ENCODE measurements around the gene TEX19.
"Not testable (repeated sequence)": the region's sequence is repeated elsewhere in the genome, so short reads cannot be mapped to it uniquely, and the experiment has no call there.

TEX19 gene

GRCh38 chr17:82392209-82392920 lies 33.3 kb downstream of the TEX19 start:
- DNase-seq, result no peak

- no peak for DNase-seq
Observed at GRCh38 chr17:82392941-82393340, 33.9 kb downstream of the TEX19 start.

GRCh38 chr17:82394278-82394677 lies 35.2 kb downstream of the TEX19 start:
- DNase-seq, result no peak

DNA sequence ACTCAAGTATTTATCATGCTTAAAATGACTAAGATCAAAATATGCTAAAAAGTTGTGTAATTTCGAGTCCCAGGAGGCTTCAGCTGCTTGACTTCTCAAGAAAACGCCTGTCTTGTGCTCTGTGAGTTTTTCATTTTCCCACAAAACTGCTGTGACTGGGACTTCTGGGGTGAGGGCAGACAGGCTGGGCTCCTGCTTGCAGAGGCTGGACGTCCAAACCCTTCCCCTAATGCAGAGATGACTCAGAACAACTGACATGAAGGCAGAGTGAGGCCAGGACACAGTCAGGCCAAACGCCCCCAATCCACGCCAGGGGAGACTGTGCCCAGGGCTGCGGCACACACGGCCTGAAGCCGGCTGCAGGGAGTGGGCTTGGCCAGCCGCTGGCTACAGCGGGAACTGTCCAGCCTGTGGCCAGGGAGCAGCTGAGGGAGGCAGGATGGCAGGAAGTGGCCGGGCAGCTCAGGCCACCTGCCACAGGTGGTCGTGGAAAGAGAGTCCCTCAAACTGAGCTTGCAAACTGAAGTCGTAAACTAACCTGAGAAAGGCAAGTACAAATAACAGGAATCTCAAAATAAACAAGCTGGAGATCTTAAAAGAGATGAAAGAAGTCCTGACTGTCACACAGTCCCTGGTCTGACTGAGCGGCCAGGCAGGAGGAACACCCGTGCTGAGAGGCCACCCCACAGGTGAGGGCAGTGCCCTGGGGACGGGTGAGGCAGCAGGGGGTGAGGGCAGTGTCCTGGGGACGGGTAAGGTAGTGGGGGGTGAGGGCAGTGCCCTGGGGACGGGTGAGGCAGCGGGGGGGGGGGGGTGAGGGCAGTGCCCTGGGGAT lies 37.8 kb downstream of the TEX19 start:
- DNase-seq, result no peak

GRCh38 chr17:82397449-82398335 lies 38.6 kb downstream of the TEX19 start:
- no peak for DNase-seq

- DNase-seq, result no peak
Observed at GRCh38 chr17:82399041-82399441, 40.0 kb downstream of the TEX19 start.

- no peak for DNase-seq
Observed at GRCh38 chr17:82399601-82400101, 40.6 kb downstream of the TEX19 start.

- no peak for DNase-seq
Observed at GRCh38 chr17:82400206-82400605, 41.2 kb downstream of the TEX19 start.

DNA sequence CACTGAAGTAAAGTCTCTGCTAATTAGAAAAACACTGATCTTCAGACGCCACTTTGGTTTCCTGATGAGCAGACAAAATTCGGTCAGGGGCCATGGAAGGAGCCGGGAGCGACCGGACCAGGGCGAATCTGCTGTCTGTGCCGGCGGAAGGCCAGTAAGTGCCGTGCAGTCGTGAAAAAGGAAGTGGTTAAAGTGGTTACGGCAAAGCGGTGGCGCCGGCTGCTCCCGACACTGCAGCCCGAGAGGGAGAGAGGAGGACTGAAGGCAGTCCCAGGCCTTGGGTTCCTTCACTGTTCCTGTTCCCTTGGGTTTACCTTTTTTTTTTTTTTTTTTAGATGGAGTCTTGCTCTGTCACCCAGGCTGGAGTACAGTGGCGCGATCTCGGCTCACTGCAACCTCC lies 41.8 kb downstream of the TEX19 start:
- DNase-seq, result no peak

- DNase-seq, result no peak
Observed at GRCh38 chr17:82402865-82403264, 43.8 kb downstream of the TEX19 start.

DNA sequence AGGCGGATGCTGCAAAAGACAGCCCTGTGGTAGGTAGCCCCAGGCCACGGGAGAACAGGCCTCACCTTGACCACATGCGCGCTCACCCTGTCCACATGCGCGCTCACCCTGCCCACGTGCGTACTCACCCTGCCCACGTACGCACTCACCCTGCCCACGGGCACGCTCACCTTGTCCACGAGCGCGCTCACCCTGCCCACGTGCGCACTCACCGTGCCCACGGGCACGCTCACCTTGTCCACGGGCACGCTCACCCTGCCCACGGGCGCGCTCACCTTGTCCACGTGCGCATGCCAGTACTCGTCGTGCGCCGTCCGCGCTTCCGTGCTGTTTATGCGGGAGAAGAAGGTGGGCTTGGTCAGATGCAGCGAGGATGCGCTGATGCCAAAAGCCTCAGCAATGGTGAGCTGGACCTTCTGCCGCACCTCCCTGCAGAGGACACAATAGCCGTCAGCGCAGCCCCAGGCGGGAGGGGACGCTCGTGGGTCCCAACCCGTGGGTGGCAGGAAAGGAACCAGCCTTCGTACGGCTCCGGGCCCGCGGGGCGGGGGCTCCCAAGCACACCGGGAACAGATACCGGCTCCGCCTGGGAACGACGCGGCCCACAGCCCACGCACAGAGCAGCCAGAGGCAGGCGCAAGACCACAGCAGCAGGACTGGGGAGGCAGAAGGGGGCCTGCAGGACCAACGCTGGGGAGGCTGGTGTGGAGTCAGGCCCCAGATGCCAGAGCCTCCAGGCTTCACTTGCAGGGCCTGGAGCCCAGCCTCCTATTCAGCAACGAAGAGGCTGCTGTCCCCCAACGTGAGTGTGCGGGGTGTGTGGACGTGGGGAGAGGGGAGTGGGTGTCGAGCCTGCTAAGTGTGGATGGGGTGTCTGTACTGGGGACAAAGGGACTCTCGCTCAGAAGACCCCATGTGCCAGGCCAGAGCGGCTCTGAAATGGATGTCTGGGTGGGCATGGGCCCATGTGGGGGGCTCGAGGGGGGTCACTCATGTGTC lies 44.9 kb downstream of the TEX19 start:
- DNase-seq, result no peak

DNA sequence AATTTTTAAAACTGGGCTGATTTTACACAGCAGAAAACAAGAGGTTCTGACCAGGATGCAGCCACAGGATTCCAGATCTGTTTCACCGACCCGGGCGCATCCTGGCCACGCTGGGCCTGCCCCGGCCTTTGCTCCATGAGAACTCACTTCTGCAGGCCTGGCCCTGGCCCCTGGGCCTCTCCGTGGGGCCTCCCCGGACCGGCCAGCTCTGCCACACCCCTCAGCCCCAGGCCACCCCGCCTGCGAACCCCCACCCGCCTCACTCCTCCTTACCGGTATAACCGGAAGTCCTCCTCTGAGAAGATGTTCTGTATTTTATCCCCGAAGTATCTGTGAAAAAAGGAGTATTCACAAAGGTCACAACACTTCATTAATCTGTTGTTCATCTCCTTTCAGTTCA lies 46.0 kb downstream of the TEX19 start:
- no peak for DNase-seq

DNA sequence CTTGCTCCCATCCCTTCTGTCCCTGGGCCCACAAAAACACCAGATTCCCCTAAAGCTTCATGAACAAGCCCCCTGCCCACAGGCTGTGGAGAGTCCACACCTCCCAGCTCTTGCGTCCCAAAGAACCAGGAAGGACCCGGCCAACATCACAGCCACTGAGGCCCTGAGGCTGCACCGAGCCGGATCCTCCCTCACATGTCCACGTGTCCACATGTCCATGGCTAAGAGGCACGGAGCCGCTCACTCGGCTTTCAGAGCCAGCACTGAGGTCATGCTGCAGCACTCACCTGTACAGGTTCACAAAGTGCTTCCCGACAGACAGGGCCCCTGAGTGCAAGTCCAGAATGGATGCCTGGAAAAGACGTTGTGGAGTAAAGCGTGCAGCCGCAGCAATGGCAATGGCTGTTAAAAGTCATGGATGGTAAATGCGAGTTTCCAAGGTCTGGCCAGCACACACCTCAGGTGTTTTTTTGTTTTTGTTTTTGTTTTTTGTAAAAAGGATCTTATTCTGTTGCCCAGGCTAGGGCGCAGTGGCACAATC lies 47.2 kb downstream of the TEX19 start:
- no peak for DNase-seq

DNA sequence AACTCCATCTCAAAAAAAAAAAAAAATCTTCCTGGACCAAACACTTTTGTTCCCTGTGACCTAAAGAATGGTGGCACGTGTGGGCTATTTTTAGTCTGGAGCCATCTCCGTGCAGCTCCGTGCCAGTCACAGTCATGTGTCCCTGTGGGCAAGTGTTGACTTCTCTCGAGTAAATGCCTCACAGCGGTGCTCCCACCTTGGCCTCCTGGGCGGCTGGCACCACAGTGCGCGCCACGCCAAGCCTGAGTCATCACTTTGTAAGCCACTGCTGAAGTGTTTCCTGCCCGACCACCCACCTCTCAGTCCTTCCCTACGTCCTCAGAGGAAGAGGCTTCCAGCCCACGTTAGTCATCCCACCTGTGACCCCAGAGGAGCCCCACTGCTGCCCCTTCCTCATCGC lies 48.2 kb downstream of the TEX19 start:
- DNase-seq, result no peak

GRCh38 chr17:82408288-82408937 lies 49.4 kb downstream of the TEX19 start:
- DNase-seq, result no peak

DNA sequence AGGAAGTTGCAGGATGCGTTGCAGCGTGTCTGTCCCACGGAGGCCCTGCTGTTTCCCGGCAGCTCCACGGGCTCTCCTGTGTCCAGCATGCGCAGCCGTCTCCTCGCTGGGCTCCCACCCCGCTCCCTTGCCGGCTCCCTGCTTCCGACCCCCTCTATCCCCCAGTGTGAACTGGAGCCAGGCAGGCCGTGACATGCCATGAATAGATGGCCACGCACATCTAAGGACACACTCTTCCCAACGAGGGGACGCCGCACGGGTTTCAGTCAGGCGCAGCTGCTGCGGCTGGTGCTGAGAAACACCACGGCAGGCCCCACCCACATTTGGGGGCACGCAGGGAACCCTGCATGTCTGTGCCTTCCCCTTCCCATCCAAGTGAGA lies 49.9 kb downstream of the TEX19 start:
- DNase-seq, result no peak

GRCh38 chr17:82410014-82410716 lies 51.1 kb downstream of the TEX19 start:
- DNase-seq, result no peak

DNA sequence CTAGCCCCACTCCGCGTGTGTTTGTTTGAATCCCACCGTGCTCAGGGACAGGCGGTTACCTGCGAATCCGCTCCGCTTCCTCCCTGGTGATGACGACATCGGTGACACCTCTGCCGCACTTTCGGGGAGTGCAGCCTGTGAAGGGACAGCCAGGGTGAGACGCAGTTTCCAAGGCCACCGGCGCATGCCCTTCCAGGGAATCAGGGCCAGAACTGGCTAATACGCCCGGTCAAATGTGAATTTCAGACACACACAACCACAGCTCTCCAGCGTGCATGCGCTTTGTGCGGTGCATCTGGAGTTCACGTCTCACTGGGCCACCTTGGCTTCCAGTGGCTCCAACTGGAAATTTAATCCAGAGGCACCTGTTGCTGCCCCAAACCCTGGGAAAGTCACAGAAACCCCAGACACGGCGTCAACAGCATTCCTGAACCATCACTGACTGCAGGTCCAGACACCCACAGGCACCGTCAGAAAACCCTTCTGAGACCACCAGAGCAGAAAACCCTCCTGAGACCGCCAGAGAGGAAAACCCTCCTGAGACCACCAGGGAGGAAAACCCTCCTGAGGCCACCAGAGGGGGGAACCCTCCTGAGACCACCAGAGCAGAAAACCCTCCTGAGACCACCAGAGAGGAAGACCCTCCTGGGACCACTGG lies 52.5 kb downstream of the TEX19 start:
- no peak for DNase-seq

DNA sequence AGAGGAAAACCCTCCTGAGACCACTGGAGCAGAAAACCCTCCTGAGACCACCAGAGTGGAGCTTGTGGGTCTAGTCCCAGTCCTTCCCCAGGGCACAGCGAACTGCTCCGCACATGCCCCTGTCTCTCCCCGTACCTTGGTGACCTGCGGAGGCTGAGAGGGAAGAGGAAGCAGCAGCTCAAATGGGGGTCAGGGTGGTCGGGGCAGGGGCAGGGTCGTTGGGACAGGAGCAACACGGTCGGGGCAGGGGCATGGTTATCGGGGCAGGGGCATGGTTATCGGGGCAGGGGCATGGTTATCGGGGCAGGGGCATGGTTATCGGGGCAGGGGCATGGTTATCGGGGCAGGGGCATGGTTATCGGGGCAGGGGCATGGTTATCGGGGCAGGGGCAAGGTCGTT lies 53.0 kb downstream of the TEX19 start:
- not testable (repeated sequence) for DNase-seq

Data from cortex of kidney (tissue), 1 donor.